Activated naive CD4-positive, alpha-beta T cell (primary cell): Measurements from ENCODE around the gene PTPRD.

ENCODE experiments used
- DNase-seq, 4 experiments: peaks; one replicate each; lab custom pipeline; 2025; lab: John Stamatoyannopoulos, UW

PTPRD gene

GRCh38 chr9:8331507-8332330 is 2281.1 kb downstream of the PTPRD start:
- DNase-seq, result no peak

GRCh38 chr9:8329561-8330283 is 2283.1 kb downstream of the PTPRD start:
- no peak for DNase-seq

- no peak for DNase-seq
Measured at GRCh38 chr9:8315211-8315610, 2297.6 kb downstream of the PTPRD start.

DNA sequence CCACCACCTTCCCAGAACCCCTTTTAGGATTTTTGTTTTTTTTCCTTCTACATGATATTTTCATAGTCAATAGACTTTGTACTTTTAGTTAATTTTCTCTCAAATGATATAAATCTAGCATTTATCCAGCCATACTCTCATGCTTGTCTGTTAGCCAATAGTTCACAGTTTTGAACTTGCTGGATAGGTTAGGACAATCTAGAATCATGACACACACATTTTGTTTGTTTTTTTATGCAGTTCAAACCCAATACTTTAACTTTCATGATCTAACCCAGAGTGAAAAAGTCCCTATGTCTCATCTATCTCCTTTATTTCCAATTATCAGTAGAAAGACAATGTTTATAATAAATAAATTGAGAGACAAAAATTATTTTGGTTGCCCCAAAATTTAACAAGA is 2303.5 kb downstream of the PTPRD start:
- DNase-seq, result no peak

DNA sequence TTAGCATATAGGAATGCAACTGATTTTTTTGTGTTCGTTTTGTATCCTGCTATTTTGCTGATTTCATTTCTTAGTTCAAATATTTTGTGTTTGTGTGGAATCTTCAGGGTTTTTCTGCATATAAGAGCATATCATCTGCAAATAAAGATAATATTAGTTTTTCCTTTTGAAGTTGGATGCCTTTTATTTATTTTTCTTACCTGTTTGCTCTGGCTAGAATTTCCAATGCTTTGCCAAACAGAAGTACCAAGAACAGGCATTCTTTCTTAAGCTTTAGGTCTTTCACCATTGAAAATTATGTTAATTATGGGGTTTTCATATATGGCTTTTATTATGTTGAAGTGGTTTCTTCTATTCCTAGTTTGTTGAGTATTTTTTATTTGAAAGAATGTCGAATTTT is 2308.1 kb downstream of the PTPRD start:
- DNase-seq, result no peak

DNA sequence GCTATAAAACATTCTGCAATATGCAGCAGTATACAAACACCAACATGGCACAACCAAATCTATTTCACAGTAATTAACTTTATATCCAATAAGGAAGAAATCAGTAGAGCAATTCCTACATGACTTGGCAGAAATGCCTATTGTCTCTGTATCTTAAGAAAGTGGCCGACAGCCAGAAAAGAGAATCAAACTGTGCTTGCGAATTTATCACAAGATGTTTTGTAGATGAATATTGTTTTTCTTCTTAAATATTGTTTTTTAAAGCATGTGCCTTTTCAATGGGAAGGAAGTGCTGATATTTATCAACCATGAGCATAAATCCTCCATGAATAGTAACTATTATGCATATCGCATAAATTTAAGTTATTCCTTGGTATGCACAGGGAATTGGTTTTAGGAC is 2311.5 kb downstream of the PTPRD start:
- DNase-seq, result no peak

DNA sequence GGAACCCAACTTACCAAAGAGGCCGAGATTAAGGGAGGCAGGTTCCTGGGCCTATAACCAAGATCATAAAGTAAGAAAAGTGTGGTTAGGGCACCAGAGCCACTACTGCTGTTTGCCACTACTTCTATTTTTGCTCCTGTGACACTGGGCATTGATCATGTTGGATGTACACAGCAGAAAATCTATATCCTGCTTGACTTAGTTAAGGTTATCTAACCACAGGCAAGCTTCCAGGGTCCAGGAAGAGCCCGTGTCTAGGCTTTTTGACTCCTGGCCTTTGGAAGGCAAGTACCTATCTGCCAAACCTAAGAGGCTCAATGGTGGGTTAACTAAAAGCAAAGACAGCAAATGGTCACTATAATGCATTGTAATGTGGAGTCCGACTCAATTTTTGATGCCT is 2315.8 kb downstream of the PTPRD start:
- no peak for DNase-seq

DNA sequence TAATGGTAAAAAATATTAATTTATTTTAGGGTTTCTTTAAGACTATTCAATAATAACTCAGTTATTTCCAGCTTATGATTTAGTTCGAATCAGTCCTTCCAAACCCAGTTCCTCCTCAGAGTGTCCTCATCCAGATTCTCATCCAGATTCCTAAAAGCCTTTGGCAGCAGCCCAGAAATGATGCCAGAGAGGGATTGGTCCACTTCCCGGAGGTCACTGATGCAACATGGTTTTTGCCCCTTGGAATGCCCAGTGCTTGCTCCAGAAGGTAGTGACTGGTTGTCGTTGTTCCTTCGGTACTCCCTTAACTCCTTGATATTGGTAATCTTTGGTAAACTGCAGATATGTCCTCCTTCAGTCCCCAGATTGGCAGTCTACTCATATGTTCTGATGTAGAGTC is 2320.1 kb downstream of the PTPRD start:
- no peak for DNase-seq

DNA sequence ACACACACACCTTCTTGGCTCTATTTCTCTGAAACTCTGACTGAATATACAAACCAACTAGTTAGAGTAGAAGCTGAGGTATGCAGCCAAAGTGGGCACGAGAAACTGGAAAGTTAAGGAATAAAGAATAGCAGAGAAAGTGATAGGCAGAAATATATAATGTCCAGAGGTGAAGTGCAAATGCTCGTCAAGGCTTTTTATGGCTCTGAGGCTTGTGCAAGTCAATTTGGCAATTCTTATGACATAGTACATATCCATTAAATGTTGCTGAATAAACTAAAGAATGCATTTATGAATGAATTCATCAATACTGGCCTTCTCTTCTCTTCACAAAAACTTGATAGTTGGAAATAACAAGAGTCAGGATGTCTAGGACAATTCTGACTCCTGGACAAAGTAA is 2323.1 kb downstream of the PTPRD start:
- DNase-seq, result no peak

GRCh38 chr9:8287970-8288369 is 2324.8 kb downstream of the PTPRD start:
- DNase-seq, result no peak

DNA sequence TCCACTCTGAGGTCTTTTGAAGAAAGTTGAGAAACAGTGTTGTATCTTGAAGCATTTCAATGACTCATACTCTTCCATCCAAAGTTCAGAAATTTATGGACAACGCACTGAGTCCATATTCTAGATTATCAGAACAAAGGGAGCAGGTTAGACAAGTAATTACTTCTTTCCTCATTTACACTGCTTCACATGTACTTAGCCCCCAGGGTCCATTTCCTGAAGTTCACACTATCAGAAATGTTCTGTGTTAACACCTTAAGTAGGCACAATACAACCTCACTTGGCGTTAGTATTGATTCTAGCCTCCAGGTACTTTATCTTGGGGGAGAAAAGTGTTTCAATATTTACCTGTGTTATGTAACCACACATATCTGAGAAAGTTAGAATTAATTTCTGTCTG is 2325.3 kb downstream of the PTPRD start:
- no peak for DNase-seq

DNA sequence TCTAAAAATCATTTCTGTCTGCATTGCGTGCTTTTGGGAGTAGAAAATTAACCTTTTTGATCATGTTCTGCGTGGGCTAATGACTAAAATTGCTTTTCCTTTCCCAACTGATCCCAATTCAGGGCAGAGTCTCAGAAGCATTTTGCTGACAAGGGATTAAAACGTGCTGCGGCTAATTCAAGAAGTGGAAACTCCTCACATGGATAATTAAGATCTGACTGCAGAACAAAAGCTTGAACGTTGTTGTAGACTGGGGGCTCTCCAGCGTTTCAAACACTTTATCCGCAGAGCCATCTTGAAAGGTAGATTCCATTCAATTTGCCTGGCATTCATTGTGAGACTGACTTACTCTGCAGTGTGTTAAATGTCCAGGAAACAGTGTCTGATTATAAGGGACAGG is 2327.9 kb downstream of the PTPRD start:
- DNase-seq, result no peak

- no peak for DNase-seq
Measured at GRCh38 chr9:8282535-8282934, 2330.3 kb downstream of the PTPRD start.

DNA sequence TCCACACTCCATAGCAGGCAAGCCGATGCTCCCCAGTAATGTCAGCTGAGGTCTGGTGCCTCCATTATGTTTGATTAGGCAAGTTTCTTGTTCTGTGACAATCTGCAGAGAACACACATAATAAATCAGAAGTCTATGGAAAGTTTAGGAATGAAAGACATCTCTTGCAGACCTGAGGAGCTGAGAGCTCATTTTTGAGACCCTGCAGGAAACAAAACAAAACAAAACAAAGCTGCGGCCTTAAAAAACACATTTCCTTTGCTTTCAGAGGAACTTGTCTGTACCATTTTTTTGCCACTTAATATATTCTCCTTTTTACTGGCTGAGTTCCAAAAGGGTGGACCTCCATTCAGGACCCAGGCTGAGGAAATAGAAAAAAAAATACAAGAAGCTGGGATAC is 2332.0 kb downstream of the PTPRD start:
- no peak for DNase-seq

- no peak for DNase-seq
Measured at GRCh38 chr9:8278048-8278447, 2334.8 kb downstream of the PTPRD start.

DNA sequence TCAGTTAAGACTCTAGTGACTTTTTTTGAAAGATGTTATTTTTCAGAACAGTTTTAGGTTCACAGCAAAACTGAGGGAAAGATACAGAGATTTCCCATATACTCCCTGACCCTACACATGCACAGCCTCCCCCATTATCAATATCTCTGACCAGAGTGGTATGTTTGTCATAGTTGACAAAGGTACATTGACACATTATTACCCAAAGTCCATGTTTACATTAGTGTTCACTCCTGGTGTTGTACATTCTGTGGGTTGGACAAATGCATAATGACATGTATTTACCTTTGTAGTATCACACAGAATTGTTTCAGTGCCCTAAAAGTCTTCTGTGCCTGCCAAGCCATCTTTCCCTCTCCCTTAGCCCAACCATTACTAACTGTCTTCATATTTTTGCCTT is 2342.6 kb downstream of the PTPRD start:
- DNase-seq, result no peak

GRCh38 chr9:8268881-8269280 is 2343.9 kb downstream of the PTPRD start:
- no peak for DNase-seq

DNA sequence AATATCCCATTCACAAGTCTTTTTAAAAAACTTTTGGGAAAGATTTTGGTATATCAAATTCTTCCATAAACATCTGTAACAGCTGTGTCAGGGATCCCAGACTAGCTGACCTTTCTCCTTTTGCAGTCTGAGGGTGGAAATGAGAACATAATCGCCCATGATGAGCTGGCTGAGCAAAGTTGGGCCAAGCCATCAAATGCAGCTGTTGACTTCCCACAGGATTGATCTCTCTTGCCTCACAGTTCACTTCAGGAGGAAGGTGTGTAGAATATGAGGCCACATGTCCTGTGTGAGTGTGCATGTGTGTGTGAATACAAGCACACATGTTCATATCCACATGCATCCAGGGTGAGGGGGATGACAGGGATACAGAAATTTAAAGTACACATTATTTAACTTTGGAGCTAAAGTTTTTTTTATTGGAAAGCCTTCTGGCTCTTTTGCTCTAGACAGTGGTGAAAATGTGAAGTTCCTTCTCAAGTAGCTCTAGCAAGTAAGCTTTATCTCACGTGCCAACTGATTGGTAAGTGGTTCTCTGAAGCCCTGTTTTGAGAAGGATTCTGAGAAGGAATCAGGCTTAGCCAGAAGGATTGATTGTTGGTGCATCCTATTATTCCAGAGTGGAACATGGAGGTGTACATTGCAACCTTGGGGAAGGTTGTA is 2344.5 kb downstream of the PTPRD start:
- DNase-seq, result no peak

DNA sequence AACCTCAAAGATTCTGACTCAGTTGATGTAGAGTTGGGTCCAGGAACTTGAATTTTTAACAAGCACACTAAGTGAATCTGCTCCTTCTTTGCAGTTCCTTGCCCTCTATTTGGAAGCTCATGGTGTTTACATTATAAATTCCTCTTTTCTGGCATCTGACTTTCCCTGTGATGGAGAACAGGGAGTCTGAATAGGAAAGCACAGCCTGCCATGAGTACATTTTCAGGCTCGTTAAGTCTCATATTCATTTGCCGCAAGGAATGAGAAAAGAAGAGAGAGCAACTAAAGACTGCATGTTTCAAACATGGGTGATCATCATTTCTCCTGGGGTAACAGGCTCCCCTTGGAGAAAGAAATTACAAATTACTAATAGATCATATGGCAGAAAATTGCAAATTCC is 2345.2 kb downstream of the PTPRD start:
- no peak for DNase-seq

GRCh38 chr9:8266861-8267260 is 2345.9 kb downstream of the PTPRD start:
- DNase-seq, result no peak

GRCh38 chr9:8265281-8265680 is 2347.5 kb downstream of the PTPRD start:
- DNase-seq, result no peak
